Prostate gland (tissue), 2 donors: Measurements from ENCODE around the gene ZNF777.

ENCODE experiments used
- POLR2A ChIP-seq: fragments of 450-650 bp; IDR thresholded peaks from one replicate; pipeline ENCODE4 v1.6.1; 2016; ENCODE audit warnings: antibody characterized with exemption, mild to moderate bottlenecking
- TF ChIP-seq, protein P1 (sequence below), 4 experiments: fragments of 200-600 bp in 2 of 4; fragments of 450-650 bp in 2 of 4; sonication (generic) in 2 of 4; IDR thresholded peaks; 1 replicate in 3 of 4; 2 replicates in 1 of 4; pipeline ENCODE4 v1.5.1; 2016 to 2019; ENCODE audit warnings: antibody characterized with exemption in 4 of 4, mild to moderate bottlenecking in 2 of 4, moderate library complexity in 2 of 4

DNA sequence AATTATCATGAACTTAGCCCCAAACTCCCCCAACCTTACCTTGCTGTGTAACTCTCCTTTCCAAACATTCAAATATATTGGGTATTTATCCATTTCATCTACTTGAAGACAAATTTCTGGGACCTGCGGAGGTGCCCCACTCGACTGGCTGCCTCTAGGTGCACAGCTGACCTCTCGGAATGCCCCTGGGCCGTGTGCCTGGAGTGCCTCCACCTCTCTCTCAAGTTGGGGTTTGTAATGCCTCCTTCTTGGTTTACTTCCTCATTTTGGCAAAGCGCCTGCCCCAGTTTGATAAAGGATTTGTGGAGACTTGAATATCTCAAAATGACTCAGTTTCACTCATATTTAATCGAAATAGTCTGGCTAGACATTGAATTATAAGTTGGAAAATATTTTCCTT lies 16.6 kb downstream of the ZNF777 start:
- TF ChIP-seq, protein P1, sequence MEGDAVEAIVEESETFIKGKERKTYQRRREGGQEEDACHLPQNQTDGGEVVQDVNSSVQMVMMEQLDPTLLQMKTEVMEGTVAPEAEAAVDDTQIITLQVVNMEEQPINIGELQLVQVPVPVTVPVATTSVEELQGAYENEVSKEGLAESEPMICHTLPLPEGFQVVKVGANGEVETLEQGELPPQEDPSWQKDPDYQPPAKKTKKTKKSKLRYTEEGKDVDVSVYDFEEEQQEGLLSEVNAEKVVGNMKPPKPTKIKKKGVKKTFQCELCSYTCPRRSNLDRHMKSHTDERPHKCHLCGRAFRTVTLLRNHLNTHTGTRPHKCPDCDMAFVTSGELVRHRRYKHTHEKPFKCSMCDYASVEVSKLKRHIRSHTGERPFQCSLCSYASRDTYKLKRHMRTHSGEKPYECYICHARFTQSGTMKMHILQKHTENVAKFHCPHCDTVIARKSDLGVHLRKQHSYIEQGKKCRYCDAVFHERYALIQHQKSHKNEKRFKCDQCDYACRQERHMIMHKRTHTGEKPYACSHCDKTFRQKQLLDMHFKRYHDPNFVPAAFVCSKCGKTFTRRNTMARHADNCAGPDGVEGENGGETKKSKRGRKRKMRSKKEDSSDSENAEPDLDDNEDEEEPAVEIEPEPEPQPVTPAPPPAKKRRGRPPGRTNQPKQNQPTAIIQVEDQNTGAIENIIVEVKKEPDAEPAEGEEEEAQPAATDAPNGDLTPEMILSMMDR (IDR thresholded peaks at IDR 0.05) = no peak
- no peak for TF ChIP-seq POLR2A
